Smooth muscle cell of the pulmonary artery (primary cell): Measurements from ENCODE around the gene PPIP5K2. TPM values are rescaled to one million over a fixed set of nuclear protein-coding genes. Genes with fewer than 3 reads are reported as not detected.

Experiments used
- total RNA-seq: library from RNA; depleted of rRNA; stranded (reverse); fragments of >200 nt; gene quantifications from 2 replicates; pipeline ENCODE4 v1.2.3, GENCODE V29; 2014

PPIP5K2 gene
- 36.4 and 43.4 TPM in 2 replicates for total RNA-seq

DNA sequence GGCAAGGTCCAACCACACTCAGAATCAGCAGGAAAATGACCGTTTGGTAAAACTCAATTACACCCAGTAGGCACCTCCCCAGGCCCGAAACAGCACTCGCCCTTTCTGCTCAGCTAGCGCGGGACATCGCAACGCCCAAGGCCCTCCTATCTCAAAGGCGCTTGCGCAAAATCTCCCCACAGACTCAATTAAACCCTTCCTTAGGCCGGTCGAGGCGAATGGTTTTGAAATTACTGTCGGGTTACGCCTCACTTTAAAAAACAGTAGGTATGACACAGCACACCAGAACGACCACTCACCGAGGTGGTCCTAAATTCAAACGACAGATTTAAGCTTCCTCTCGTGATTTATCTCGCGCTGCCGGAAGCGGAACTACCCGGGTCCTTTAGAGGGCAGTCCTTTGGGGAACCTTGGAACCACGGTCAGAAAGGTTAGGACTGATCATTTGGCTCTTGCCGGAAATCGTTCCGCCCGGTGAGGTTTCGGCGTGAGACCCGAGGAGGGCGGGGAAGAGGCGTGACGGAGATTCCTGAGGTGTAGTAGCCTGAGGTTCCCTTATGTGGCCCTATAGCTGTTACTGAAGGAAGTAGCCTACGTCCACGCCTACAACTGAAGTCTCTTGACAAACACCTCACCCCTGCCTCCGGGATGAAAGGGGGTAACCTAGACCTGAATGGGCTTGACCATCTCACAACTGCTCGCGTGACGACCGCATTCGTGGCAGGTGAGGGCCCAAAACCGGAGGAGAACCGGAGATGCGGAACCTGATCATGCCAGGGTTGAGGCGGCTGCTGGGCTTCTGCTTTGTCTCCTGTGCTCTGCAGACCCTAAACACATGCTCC is at the start of gene PPIP5K2, which contains the start of gene GIN1:
Gene PPIP5K2 (plus strand): TSS at position 537 of the 842 bp plus-strand sequence. CDS start 9,289 bp downstream, outside the sequence.
Gene GIN1 (minus strand): TSS at position 374 of the 842 bp plus-strand sequence. CDS start 11,431 bp downstream, outside the sequence.

DNA sequence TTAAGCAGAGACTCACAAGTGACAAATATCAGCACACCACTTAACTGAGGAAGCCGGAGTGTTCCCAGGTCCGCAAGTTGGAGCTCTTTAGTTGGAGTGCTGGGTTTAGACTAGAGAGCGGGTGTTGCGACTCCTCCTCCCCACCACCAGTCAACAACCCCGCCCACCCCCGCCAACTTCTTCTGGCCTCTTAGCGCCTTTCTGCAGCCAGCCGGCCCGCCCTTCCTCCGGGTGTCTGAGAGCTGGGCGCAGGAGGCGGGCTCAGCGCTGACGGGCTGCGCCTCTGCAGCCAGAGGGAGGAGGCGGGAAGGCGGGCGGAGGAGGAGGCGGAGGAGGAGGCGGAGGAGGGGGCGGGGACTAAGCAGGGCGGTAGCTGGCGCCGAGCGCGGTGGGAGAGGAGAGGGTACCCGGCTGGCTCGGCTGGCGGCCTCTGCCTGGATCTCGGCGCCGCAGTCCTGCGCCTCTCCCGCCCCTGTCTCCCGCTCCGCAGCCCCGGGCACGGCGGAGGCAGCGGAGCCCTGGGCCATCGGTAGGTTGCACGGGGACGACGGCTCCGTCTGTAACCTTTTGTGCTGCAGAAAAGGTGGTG is 138.4 kb downstream of the PPIP5K2 start, which contains the start of gene MACIR:
Gene MACIR (plus strand): TSS at position 396 of the 589 bp plus-strand sequence. CDS start 17,157 bp downstream, outside the sequence.

Other genes with a start within 250 kb of the PPIP5K2 start
- 5.3 and 6.5 TPM in 2 replicates for gene GIN1, start 163 bp upstream of the PPIP5K2 start, total RNA-seq
- gene MACIR, start 138.5 kb downstream of the PPIP5K2 start, total RNA-seq, result 11.8 and 11.9 TPM in 2 replicates